H1 (cell line): ENCODE results near the gene USH1C. TPM values are rescaled to one million over a fixed set of nuclear protein-coding genes. Genes with fewer than 3 reads are reported as not detected.

Experiments
- SUZ12 ChIP-seq: fragments of 200-600 bp; sonication (generic); IDR thresholded peaks from 2 replicates; pipeline ENCODE4 v1.6.1; 2012; ENCODE audit warnings: mild to moderate bottlenecking, inconsistent platforms, low read length, moderate library complexity, mixed read lengths
- polyA plus RNA-seq, 7 experiments: library from polyadenylated mRNA; depleted of rRNA in 3 of 7; stranded (reverse) in 5 of 7; unstranded in 2 of 7; fragments of >200 nt in 5 of 7; fragments of 200-250 nt in 2 of 7; gene quantifications; 1 replicate in 5 of 7; 2 replicates in 1 of 7; 4 replicates in 1 of 7; pipeline versions ENCODE4 v1.2.1 to v1.2.3, GENCODE V29; 2011 to 2013; ENCODE audit warnings: missing spikeins in 2 of 7, mixed read lengths in 2 of 7
- total RNA-seq: library from RNA; stranded (reverse); fragmentation: NEBNext Ultra II Directional; extraction: Animal tissue kit (Norgen Biotek cat#: 25700); gene quantifications from 2 replicates; pipeline ENCODE4 v1.2.1, GENCODE V29; 2021

Gene USH1C
- total and polyA plus RNA-seq, 2 of the 8 experiments (the other 6 are each of a cell fraction or from before 2014, with no cell fraction given) = 1.3 to 1.6 TPM

DNA sequence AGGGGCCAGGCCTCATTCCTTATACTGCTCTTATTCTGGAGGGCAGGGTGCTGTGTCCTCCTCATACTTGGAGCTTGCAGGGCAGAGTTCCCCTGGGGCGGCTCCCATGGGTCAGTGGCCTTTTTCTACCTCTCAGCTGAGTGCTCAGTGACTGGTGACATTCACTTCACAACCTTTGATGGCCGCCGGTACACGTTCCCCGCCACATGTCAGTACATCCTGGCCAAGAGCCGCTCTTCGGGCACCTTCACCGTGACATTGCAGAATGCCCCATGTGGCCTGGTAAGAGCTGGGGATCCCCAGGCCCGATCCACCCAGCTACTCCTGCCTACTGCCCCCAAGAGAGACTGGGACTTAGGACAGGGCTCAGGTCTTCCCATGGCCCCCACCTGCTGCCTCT lies 17.3 kb upstream of the USH1C start (continued):
- TF ChIP-seq SUZ12 = no peak
- TF ChIP-seq, all 59 proteins: peak for 0
